Parietal lobe (tissue), 2 donors: ENCODE data around the gene ERVFRD-1. TPM values are rescaled to one million over a fixed set of nuclear protein-coding genes. Genes with fewer than 3 reads are reported as not detected.

Source experiments
- small RNA-seq: library from RNA; depleted of rRNA; stranded (forward); fragments of <200 nt; gene quantifications from one replicate; pipeline ENCODE3, GENCODE V24; 2014; ENCODE audit warnings: low replicate concordance
- total RNA-seq: library from RNA; depleted of rRNA; stranded (reverse); fragments of >200 nt; gene quantifications from one replicate; pipeline ENCODE4 v1.2.3, GENCODE V29; 2014

ERVFRD-1 gene, protein sequence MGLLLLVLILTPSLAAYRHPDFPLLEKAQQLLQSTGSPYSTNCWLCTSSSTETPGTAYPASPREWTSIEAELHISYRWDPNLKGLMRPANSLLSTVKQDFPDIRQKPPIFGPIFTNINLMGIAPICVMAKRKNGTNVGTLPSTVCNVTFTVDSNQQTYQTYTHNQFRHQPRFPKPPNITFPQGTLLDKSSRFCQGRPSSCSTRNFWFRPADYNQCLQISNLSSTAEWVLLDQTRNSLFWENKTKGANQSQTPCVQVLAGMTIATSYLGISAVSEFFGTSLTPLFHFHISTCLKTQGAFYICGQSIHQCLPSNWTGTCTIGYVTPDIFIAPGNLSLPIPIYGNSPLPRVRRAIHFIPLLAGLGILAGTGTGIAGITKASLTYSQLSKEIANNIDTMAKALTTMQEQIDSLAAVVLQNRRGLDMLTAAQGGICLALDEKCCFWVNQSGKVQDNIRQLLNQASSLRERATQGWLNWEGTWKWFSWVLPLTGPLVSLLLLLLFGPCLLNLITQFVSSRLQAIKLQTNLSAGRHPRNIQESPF
- not detected for total RNA-seq

DNA sequence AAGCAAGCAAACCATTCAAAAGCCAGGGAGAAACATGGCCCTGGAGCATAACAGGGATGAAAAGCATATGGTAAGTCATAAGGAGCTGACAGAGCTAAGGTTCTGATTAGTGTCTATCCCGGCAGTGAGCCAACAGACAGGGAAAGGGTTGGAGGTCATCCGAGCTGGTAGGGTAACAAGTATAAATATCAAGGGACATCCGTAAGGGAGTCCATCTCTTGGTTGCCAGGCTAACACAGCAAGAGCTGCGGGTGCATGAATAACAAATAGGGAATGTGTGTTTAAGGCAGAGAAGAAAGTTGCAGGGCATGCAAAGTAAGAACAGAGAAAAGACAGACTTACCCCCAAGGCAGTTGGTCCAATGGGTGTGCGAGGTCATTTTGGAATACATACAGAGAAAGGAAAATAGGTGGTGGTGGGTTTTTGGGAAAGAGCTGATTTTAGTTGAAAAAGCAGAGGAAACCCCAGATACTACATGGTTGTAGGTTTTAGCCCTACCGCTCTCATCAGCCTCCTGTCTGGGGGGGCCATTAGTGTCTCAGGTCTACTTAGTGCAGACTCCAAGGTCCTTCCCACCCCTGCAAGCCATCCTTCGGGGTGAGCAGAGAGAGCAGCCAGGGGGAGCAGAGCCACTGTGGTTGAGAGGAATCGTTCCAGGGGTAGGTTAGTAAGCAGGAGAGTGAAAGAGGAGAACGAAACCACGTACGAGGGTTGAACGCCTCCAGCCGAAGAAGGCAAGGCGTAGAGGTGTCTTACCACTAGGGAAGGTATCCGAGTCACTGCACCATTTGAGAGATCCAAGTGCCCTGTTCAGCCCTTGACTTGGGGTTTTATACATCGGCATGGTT is at the start of gene ERVFRD-1:
ERVFRD-1 (minus strand) TSS at position 805 of the 848 bp plus-strand sequence. CDS start 6,415 bp downstream, outside the sequence.

DNA sequence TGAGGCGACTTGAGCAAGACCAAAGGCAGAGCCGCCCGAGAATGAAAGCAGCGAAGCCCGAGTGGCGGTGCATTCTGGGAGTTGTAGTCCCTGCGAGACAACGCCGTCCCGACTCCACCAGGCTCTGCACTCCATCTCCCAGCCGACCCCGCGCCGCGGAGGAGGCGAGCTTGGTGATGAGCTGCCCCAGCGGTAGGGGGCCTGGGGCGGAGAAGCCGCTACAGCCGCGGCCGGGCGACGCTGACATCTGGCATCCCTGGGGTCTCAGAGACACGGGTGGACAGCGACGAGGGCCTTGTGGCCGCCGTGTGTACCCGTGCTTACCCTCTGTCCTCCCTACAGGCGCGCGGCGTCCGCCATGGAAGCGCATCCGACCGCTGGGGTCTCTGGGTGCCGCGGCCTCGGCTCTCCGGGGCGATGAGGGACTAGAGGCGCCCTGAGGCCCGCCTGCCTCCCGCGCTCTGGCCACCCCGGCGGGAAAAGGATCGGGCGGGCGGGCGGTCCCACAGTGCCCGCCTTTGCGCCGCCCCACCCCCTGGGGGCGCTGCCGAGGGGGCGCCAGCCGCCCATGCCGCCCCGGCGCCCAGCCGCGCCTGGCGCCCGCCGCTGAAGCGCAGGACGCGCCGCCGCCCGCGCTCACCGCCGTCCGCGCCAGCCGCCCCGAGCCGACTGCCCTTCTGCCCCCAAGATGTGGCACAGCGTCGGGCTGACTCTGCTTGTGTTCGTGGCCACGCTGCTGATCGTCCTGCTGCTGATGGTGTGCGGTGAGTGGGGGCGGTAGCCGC is 17.7 kb downstream of the ERVFRD-1 start, which contains the start of gene SMIM13:
SMIM13 (plus strand) TSS at position 209 of the 785 bp plus-strand sequence; CDS start at position 689, 480 bp downstream.

Small RNA genes within 50 kb of the gene (small RNA-seq; reads per million reads assigned to genes)
- not detected for gene AL136139.1

Other genes starting within 250 kb of the ERVFRD-1 start
- gene GCM2, start 229.7 kb downstream of the ERVFRD-1 start, total RNA-seq, result not detected
- 11.9 TPM for gene SYCP2L, start 224.7 kb downstream of the ERVFRD-1 start, total RNA-seq
- gene ELOVL2, start 67.4 kb downstream of the ERVFRD-1 start, total RNA-seq, result 45.7 TPM
- gene SMIM13, start 17.9 kb downstream of the ERVFRD-1 start, total RNA-seq, result 86.7 TPM
- gene NEDD9, start 120.9 kb upstream of the ERVFRD-1 start, total RNA-seq, result 36.3 TPM